Measurements from ENCODE around the gene SYK. TPM values are rescaled to one million over a fixed set of nuclear protein-coding genes. Genes with fewer than 3 reads are reported as not detected.

Gene SYK
- total and polyA plus RNA-seq, 2 donors (not counting 1 experiment from before 2014, with no cell fraction given), result 60.3 to 242 TPM

DNA sequence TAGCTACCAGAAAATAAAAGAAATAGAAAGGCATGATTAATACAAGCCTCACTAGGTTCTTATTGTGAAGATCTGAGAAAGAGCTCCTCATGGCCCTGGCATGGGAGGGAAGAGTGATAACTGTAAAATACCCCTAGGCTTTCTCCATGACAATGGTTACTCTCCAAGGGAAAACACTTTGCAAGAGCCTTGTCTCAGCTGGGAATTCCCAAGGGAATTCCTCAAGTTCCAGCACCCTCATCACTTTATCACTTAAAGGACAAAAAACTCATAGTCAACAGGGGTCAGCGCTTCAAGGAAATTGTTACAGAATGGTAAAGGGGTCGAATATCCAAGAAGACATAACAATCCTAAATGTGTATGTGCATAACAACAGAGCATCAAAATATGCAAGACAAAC is 21.2 kb downstream of the SYK start:
- Histone ChIP-seq H3K4me2 (replicated peaks; ENCODE audit: low read depth, low read length, poor library complexity, severe bottlenecking) (no peak overlapping the region), H4K20me1 (ENCODE audit: control insufficient read depth, insufficient read depth, low read length, poor library complexity, severe bottlenecking) (peaks cover 32% of the 10 kb centered on the region), H3K4me1 (ENCODE audit: control insufficient read depth in 2 of 2, insufficient read depth in 2 of 2, low read length in 2 of 2) (peaks cover 53 to 58% of the 10 kb centered on the region in 2 donors), H3K79me2 (ENCODE audit: control insufficient read depth, insufficient read depth, low read length) (peaks cover 100% of the 10 kb centered on the region), H3K9ac (ENCODE audit: low read length) (no peak overlapping the region), H3K27me3 (replicated peaks in 1 of 4; ENCODE audit: control extremely low read depth in 1 of 4, control insufficient read depth in 3 of 4, insufficient read depth in 4 of 4, low read length in 3 of 4) (no peaks in the 10 kb centered on the region), H3K4me3 (ENCODE audit: control extremely low read depth in 1 of 5, extremely low read depth in 1 of 5, insufficient read depth in 1 of 5, low read depth in 2 of 5, low read length in 4 of 5) (no peak overlapping the region), H2AFZ (ENCODE audit: insufficient read depth, low read depth, low read length, poor library complexity, severe bottlenecking) (no peak overlapping the region), H3K9me3 (ENCODE audit: control extremely low read depth in 1 of 3, control insufficient read depth in 2 of 3, insufficient read depth in 1 of 3, low read length in 2 of 3) (no peaks in the 10 kb centered on the region), H3K36me3 (replicated peaks in 1 of 2; ENCODE audit: control extremely low read depth in 1 of 2, control insufficient read depth in 1 of 2, extremely low read depth in 1 of 2, insufficient read depth in 2 of 2, low read length in 1 of 2) (peaks cover 0 to 36% of the 10 kb centered on the region in 2 experiments), H3K27ac (ENCODE audit: low read length in 2 of 2) (no peak overlapping the region)
- Mint-ChIP-seq H3K9me3 (ENCODE audit: insufficient read depth) (peaks cover 3% of the 10 kb centered on the region), H3K4me1 (peaks cover 88% of the 10 kb centered on the region), H3K27me3 (no peaks in the 10 kb centered on the region), H3K4me3 (peak overlapping the region; percentile 44), H3K27ac (peak overlapping the region; percentile 80)
- DNase-seq, result no peak
- TF ChIP-seq EZH2 (IDR thresholded peaks at IDR 0.05; ENCODE audit: borderline replicate concordance, insufficient read depth, low read depth, low read length, poor library complexity, severe bottlenecking) (no peak), CTCF (IDR thresholded peaks at IDR 0.05) (no peak)
- ChIA-PET CTCF (interaction anchor here (0.9 kb wide), 1 partner anchor 12 kb away, joined by 3 read pairs; no protein-coding TSS in a partner anchor), POLR2A (interaction anchor here (1.2 kb wide), 1 partner anchor 12 kb away, joined by 3 read pairs; no protein-coding TSS in a partner anchor)
- no peak for ATAC-seq (ENCODE audit: low read depth)
- WGBS (ENCODE audit: insufficient coverage), result no CpG with 5 or more reads among the region's 2 CpGs
- intact Hi-C loops (cut with micrococcal nuclease), result no loop called here

DNA sequence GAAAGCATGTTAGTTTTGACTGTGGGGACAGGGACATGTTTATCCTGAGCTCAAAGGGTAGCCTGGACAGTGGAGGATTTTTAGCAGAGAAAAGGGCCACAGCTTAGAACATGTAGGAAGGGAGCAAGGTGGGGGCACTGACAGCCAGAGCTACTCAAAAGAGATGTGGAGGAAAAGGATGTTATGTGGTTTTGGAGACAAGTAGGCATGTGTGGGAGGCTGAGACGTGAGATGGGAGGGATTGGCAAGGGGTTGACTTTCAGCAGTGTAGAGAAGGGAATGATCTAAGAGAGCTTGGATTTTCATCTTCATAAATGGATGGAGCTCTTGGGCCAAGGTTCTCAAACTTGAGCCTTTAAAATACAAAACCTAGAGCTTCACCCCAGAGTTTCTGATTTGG is 24.0 kb downstream of the SYK start:
- H3K4me3 ChIP-seq (ENCODE audit: control extremely low read depth in 1 of 5, extremely low read depth in 1 of 5, insufficient read depth in 1 of 5, low read depth in 2 of 5, low read length in 4 of 5), result no peak overlapping the region
- intact Hi-C loops (cut with micrococcal nuclease), result no loop called here
- DNase-seq (no peak), ATAC-seq (ENCODE audit: low read depth) (no peak)
- no peak for TF ChIP-seq EZH2 (IDR thresholded peaks at IDR 0.05; ENCODE audit: borderline replicate concordance, insufficient read depth, low read depth, low read length, poor library complexity, severe bottlenecking)
- no peaks in the 10 kb centered on the region for H3K27me3 Mint-ChIP-seq
- no peak overlapping the region for H2AFZ ChIP-seq (ENCODE audit: insufficient read depth, low read depth, low read length, poor library complexity, severe bottlenecking)
- H3K27ac Mint-ChIP-seq, result peak overlapping the region; percentile 86
- H3K36me3 ChIP-seq (replicated peaks in 1 of 2; ENCODE audit: control extremely low read depth in 1 of 2, control insufficient read depth in 1 of 2, extremely low read depth in 1 of 2, insufficient read depth in 2 of 2, low read length in 1 of 2), result peaks cover 0 to 18% of the 10 kb centered on the region in 2 experiments
- CTCF ChIA-PET, result interaction anchor here (0.9 to 4.7 kb wide), 10 partner anchors 10 to 73 kb away, joined by 3 to 44 read pairs (median 10); partner anchors contain the start of gene SYK
- H3K9me3 Mint-ChIP-seq (ENCODE audit: insufficient read depth), result no peaks in the 10 kb centered on the region
- 17% methylated on average over 1 of the region's 1 CpG for WGBS (ENCODE audit: insufficient coverage)
- no peaks in the 10 kb centered on the region for H3K9me3 ChIP-seq (ENCODE audit: control extremely low read depth in 1 of 3, control insufficient read depth in 2 of 3, insufficient read depth in 1 of 3, low read length in 2 of 3)
- H3K79me2 ChIP-seq (ENCODE audit: control insufficient read depth, insufficient read depth, low read length), result peaks cover 99% of the 10 kb centered on the region
- no peaks in the 10 kb centered on the region for H3K27me3 ChIP-seq (replicated peaks in 1 of 4; ENCODE audit: control extremely low read depth in 1 of 4, control insufficient read depth in 3 of 4, insufficient read depth in 4 of 4, low read length in 3 of 4)
- no peak overlapping the region for H3K9ac ChIP-seq (ENCODE audit: low read length)
- H3K4me1 Mint-ChIP-seq, result peaks cover 85% of the 10 kb centered on the region
- POLR2A ChIA-PET, result interaction anchor here (0.8 to 4.4 kb wide), 5 partner anchors 10 to 51 kb away, joined by 6 to 21 read pairs (median 9); partner anchors contain the start of gene SYK
- peak overlapping the region; percentile 88 for H3K4me3 Mint-ChIP-seq
- peak overlapping the region; percentile 90 for H3K4me2 ChIP-seq (replicated peaks; ENCODE audit: low read depth, low read length, poor library complexity, severe bottlenecking)
- H3K4me1 ChIP-seq (ENCODE audit: control insufficient read depth in 2 of 2, insufficient read depth in 2 of 2, low read length in 2 of 2), result peaks cover 69 to 71% of the 10 kb centered on the region in 2 donors
- H3K27ac ChIP-seq (ENCODE audit: low read length in 2 of 2), result peak overlapping the region; percentile 81 to 91
- H4K20me1 ChIP-seq (ENCODE audit: control insufficient read depth, insufficient read depth, low read length, poor library complexity, severe bottlenecking), result peaks cover 14% of the 10 kb centered on the region

Data from B cell (primary cell).